HG03520 (cell line): ENCODE data around the gene LAIR2.

Experiments
- ATAC-seq: cut with Tn5 transposase; IDR thresholded peaks from one replicate; pipeline ENCODE4 v1.9.1; 2021; ENCODE audit warnings: mild to moderate bottlenecking, moderate library complexity; ENCODE audit not compliant: unreplicated experiment

The LAIR2 gene

GRCh38 chr19:54530866-54531265, 28.2 kb downstream of the LAIR2 start:
- ATAC-seq: no peak

GRCh38 chr19:54532528-54532927, 29.9 kb downstream of the LAIR2 start:
- no peak for ATAC-seq

- ATAC-seq: no peak
These were observed 30.8 kb downstream of the LAIR2 start for GRCh38 chr19:54533476-54533875.

DNA sequence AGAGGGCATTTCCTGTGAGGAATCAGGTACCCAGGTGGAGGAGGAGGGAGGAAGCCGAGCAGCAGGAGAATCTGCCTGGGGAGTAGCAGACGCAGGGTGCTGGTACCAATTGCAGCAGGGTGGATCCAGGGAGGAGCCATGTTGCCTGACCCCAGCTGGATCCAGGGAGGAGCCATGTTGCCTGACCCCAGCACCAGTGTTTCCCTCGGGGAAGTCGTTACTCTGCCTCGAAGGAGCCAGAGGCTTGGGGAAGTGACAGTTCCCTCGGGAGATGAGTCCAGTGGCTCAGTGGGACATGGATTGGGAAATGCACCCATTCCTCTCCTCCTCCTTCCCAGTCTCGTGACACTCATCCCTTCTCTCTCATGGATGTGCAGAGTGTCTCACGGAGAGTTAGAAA, 31.5 kb downstream of the LAIR2 start:
- ATAC-seq: no peak

- no peak for ATAC-seq
These were observed 33.0 kb downstream of the LAIR2 start for GRCh38 chr19:54535601-54536000.

GRCh38 chr19:54536956-54537355, 34.3 kb downstream of the LAIR2 start:
- no peak for ATAC-seq

GRCh38 chr19:54541712-54542111, 39.1 kb downstream of the LAIR2 start:
- ATAC-seq: no peak

GRCh38 chr19:54548806-54549205, 46.2 kb downstream of the LAIR2 start:
- ATAC-seq: no peak

DNA sequence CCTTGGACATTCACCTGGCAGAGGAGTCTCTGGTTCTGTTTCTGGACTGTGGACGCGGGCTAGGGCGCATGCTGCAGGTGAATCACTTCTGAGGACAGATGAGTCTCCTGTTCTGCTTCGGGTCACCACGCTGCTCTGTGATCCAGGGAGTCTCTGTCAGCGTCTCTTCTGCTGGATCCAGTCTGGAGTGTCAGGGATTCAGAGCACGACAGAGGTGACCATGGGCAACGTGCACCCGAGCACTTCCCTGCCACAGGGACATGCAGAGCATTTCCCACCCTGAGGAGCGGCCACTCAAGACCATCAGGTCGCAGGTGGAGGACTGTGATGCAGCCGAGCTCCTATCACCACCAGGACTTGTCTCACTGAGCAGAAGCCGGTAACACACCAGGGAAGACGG, 46.6 kb downstream of the LAIR2 start:
- ATAC-seq: no peak

- ATAC-seq: no peak
These were observed 48.7 kb downstream of the LAIR2 start for GRCh38 chr19:54551293-54551692.

DNA sequence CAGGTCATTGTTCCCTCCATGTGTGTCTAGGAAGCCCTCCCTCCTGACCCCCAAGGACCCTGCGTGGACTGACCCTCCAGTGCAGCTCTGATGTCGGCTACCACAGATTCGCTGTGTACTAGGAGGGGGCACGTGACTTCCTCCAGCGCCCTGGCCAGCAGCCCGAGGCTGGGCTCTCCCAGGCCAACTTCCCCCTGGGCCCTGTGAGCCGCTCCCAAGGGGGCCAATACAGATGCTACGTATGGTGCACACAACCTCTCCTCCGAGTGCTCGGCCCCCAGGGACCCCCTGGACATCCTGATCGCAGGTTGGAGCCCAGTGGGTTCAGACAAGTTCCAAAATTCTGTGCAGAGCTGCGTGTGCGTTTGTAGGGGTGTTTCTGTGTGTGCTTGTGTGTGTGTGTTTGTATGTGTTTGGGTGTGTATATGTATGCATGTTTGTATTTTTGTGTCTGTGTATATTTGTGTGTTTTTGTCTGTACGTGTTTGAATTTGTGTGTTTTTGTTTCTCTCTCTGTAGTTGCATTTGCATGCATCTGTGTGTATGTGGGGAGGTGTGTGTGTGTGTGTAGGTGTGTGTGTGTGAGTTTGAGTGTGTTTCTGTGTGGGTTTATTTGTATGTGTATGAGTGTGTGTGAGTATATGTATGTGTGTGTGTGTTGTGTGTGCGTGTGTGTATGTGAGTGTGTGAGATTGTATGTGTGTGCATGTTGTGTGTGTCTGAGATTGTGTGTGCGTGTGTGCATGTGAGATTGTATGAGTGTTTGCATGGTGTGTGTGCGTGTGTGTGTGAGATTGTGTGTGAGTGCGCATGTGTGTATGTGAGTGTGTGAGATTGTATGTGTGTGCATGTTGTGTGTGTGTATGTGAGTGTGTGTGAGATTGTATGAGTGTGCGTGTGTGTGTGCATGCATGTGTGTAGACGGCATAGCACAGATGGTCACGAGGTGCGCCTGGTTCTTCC, 49.6 kb downstream of the LAIR2 start:
- ATAC-seq: no peak

- no peak for ATAC-seq
These were observed 50.3 kb downstream of the LAIR2 start for GRCh38 chr19:54552913-54553310.

DNA sequence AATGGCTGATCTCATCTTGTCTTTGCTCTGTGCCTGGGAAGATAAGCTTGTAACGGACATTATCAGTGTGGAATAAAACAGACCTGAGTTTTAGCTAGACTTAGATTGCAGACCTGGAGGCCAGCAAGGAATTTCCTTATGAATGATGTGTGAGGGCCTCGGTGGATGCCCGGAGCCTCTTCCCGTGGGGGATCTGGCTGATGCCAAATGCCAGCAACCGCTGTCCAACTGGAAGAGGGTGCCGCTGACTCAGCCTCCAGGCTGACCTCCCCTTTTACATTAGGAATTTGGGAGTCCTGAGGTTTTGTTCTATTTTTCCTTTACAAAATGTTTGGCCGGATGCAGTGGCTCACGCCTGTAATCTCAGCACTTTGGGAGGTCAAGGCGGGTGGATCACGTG, 51.4 kb downstream of the LAIR2 start:
- ATAC-seq: no peak

GRCh38 chr19:54554896-54555295, 52.3 kb downstream of the LAIR2 start:
- ATAC-seq: no peak

- no peak for ATAC-seq
These were observed 53.6 kb downstream of the LAIR2 start for GRCh38 chr19:54556194-54556593.

- no peak for ATAC-seq
These were observed 55.7 kb downstream of the LAIR2 start for GRCh38 chr19:54558339-54558738.
